GM19438 (cell line): ENCODE measurements around the gene HAUS3.

Source experiments
- ATAC-seq: cut with Tn5 transposase; IDR thresholded peaks from one replicate; pipeline ENCODE4 v1.9.1; 2021; ENCODE audit warnings: low read depth; ENCODE audit not compliant: unreplicated experiment

The HAUS3 gene

GRCh38 chr4:2264481-2265041, 22.6 kb upstream of the HAUS3 start:
- ATAC-seq, result no peak

- no peak for ATAC-seq
These were observed 22.0 kb upstream of the HAUS3 start for GRCh38 chr4:2263926-2264321.

- ATAC-seq, result no peak
These were observed 21.0 kb upstream of the HAUS3 start for GRCh38 chr4:2262944-2263250.

GRCh38 chr4:2262145-2262943, 20.4 kb upstream of the HAUS3 start:
- peak; percentile 89 for ATAC-seq

GRCh38 chr4:2261853-2262144, 19.9 kb upstream of the HAUS3 start, which contains the start of gene MXD4:
Gene MXD4, minus strand, starts transcription at chr4:2262109. Its CDS starts 129 bp downstream, at chr4:2261980.
- ATAC-seq, result no peak

GRCh38 chr4:2261110-2261852, 19.4 kb upstream of the HAUS3 start:
- ATAC-seq, result peak; percentile 19

GRCh38 chr4:2260344-2261109, 18.6 kb upstream of the HAUS3 start:
- ATAC-seq, result no peak

GRCh38 chr4:2259541-2260343, 17.8 kb upstream of the HAUS3 start:
- no peak for ATAC-seq

- ATAC-seq, result no peak
These were observed 17.2 kb upstream of the HAUS3 start for GRCh38 chr4:2259036-2259540.

GRCh38 chr4:2258091-2259035, 16.4 kb upstream of the HAUS3 start:
- no peak for ATAC-seq

- ATAC-seq, result no peak
These were observed 15.6 kb upstream of the HAUS3 start for GRCh38 chr4:2257361-2258081.

GRCh38 chr4:2256781-2257191, 14.9 kb upstream of the HAUS3 start:
- no peak for ATAC-seq

- no peak for ATAC-seq
These were observed 14.3 kb upstream of the HAUS3 start for GRCh38 chr4:2256156-2256731.

GRCh38 chr4:2255501-2256155, 13.7 kb upstream of the HAUS3 start:
- ATAC-seq, result no peak

- ATAC-seq, result no peak
These were observed 13.0 kb upstream of the HAUS3 start for GRCh38 chr4:2254665-2255500.

- ATAC-seq, result no peak
These were observed 11.5 kb upstream of the HAUS3 start for GRCh38 chr4:2253160-2254084.
